Keratinocyte (primary cell): Measurements from ENCODE around the gene NKX2-3. TPM values are rescaled to one million over a fixed set of nuclear protein-coding genes. Genes with fewer than 3 reads are reported as not detected.

Experiments used
- DNase-seq: peaks from one replicate; pipeline ENCODE4 v3.0.0-alpha.2; 2011; ENCODE audit warnings: low read depth, missing footprints, low spot score
- FAIRE-seq: peaks from 2 replicates; lab custom pipeline; 2011; peaks lifted over from hg19 to GRCh38; lab: Jason Lieb, UNC
- H2AFZ ChIP-seq: 2 replicates; pipeline ENCODE4 v1.6.0; 2012; ENCODE audit warnings: low read length, control low read depth, inconsistent platforms; ENCODE audit not compliant: control insufficient read depth
- H3K27ac ChIP-seq: 2 replicates; pipeline ENCODE4 v1.5.1; 2011; ENCODE audit warnings: low read length; ENCODE audit not compliant: control insufficient read depth, insufficient read depth
- H3K27me3 ChIP-seq: 3 replicates; pipeline ENCODE4 v1.6.0; 2011; ENCODE audit warnings: low read length; ENCODE audit not compliant: control insufficient read depth, insufficient read depth; ENCODE audit errors: extremely low read depth
- H3K36me3 ChIP-seq, 2 experiments: 2 replicates in 1 of 2; 3 replicates in 1 of 2; pipeline ENCODE4 v1.5.1; 2011; ENCODE audit warnings: low read length in 2 of 2, mild to moderate bottlenecking in 1 of 2; ENCODE audit not compliant: control insufficient read depth in 2 of 2, insufficient read depth in 2 of 2; ENCODE audit errors: extremely low read depth in 1 of 2
- H3K4me1 ChIP-seq: 3 replicates; pipeline ENCODE4 v1.5.1; 2011; ENCODE audit warnings: low read length; ENCODE audit not compliant: control insufficient read depth, insufficient read depth; ENCODE audit errors: extremely low read depth
- H3K4me2 ChIP-seq: 3 replicates; pipeline ENCODE4 v1.6.0; 2011; ENCODE audit warnings: low read depth, low read length; ENCODE audit not compliant: control insufficient read depth, insufficient read depth; ENCODE audit errors: extremely low read depth
- H3K4me3 ChIP-seq, 3 experiments: fragments of 200-600 bp in 1 of 3; sonication (generic) in 1 of 3; 2 replicates in 2 of 3; 3 replicates in 1 of 3; pipeline ENCODE4 v1.5.1; 2011 to 2016; ENCODE audit warnings: low read length in 3 of 3, mild to moderate bottlenecking in 3 of 3, control low read depth in 2 of 3, inconsistent platforms in 1 of 3, low read depth in 1 of 3, mixed read lengths in 1 of 3, mixed run types in 1 of 3, moderate library complexity in 1 of 3; ENCODE audit not compliant: control insufficient read depth in 2 of 3, insufficient read depth in 2 of 3; ENCODE audit errors: extremely low read depth in 1 of 3
- H3K79me2 ChIP-seq: 2 replicates; pipeline ENCODE4 v1.6.0; 2012; ENCODE audit warnings: low read length; ENCODE audit not compliant: control insufficient read depth, insufficient read depth
- H3K9ac ChIP-seq: 3 replicates; pipeline ENCODE4 v1.6.0; 2011; ENCODE audit warnings: low read length; ENCODE audit not compliant: control insufficient read depth, insufficient read depth; ENCODE audit errors: extremely low read depth
- H3K9me1 ChIP-seq: 3 replicates; pipeline ENCODE4 v1.6.0; 2011; ENCODE audit warnings: low read length; ENCODE audit not compliant: control insufficient read depth, insufficient read depth; ENCODE audit errors: extremely low read depth
- H3K9me3 ChIP-seq: 2 replicates; pipeline ENCODE4 v1.5.1; 2012; ENCODE audit warnings: low read depth, low read length; ENCODE audit not compliant: control insufficient read depth
- H4K20me1 ChIP-seq: 3 replicates; pipeline ENCODE4 v1.6.0; 2011; ENCODE audit warnings: low read length; ENCODE audit not compliant: control insufficient read depth, insufficient read depth; ENCODE audit errors: extremely low read depth
- EZH2 ChIP-seq: IDR thresholded peaks from one replicate; pipeline ENCODE4 v1.6.1; 2012; ENCODE audit warnings: inconsistent platforms, mild to moderate bottlenecking, low read length, moderate library complexity
- dilution Hi-C: fragments of 300-500 bp; cut with MboI; formaldehyde crosslinking; loops from one replicate; pipeline ENCODE4 v1.7.0; 2020; ENCODE audit warnings: low sequenced_read_pairs; ENCODE audit not compliant: extremely low pct_ligation_motif_present
- polyA plus RNA-seq, 5 experiments: library from polyadenylated mRNA; depleted of rRNA in 3 of 5; stranded (reverse) in 3 of 5; stranded (forward) in 1 of 5; unstranded in 1 of 5; fragments of >200 nt; gene quantifications; 1 replicate in 1 of 5; 2 replicates in 3 of 5; 3 replicates in 1 of 5; pipeline versions ENCODE4 v1.2.1 to v1.2.3, GENCODE V29; 2011 to 2012; ENCODE audit warnings: missing spikeins in 2 of 5, low read depth in 1 of 5, low replicate concordance in 1 of 5
- TF ChIP-seq, protein P1 (sequence below), 3 experiments: IDR thresholded peaks in 1 of 3; conservative IDR thresholded peaks in 1 of 3; optimal IDR thresholded peaks in 1 of 3; 2 replicates in 2 of 3; 3 replicates in 1 of 3; pipeline versions ENCODE3 to v1.5.1; 2011; ENCODE audit warnings: low read length in 3 of 3, mild to moderate bottlenecking in 3 of 3, moderate library complexity in 2 of 3, control low read depth in 1 of 3, inconsistent platforms in 1 of 3; ENCODE audit not compliant: insufficient read depth in 2 of 3; ENCODE audit errors: extremely low read depth in 1 of 3

The NKX2-3 gene
- polyA plus RNA-seq, 1 donor (not counting 4 experiments of a cell fraction or from before 2014, with no cell fraction given): not detected

DNA sequence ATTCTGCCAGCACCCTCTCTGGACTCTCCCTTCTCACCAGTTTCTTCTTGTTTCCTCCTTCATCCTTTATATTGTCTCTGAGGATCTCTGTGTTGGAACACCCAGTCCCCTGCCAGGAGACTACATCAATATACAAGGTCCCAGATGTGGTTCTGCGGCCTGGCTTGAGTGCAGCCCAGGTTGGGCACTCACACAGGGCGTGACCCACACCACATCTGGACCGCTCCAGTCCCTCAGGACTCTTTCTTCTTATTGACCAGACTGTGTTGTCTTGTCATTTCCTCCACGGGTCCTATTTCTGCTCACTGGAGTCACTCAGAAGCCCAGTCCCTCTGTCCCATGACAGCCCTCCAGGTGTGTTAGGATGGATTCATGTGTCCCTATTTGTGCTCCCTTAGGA lies 26.0 kb downstream of the NKX2-3 start:
- no peak overlapping the region for H2AFZ ChIP-seq
- no peaks in the 10 kb centered on the region for H3K9me1 ChIP-seq
- dilution Hi-C loops: no loop called here
- peaks cover 15% of the 10 kb centered on the region for H3K27me3 ChIP-seq
- FAIRE-seq (no peak), DNase-seq (no peak)
- no peaks in the 10 kb centered on the region for H3K79me2 ChIP-seq
- no peak overlapping the region for H3K4me3 ChIP-seq
- no peaks in the 10 kb centered on the region for H3K36me3 ChIP-seq
- H3K4me1 ChIP-seq: no peaks in the 10 kb centered on the region
- no peaks in the 10 kb centered on the region for H3K9me3 ChIP-seq
- H3K9ac ChIP-seq: no peak overlapping the region
- no peak overlapping the region for H3K4me2 ChIP-seq
- no peak overlapping the region for H3K27ac ChIP-seq
- TF ChIP-seq, protein P1, sequence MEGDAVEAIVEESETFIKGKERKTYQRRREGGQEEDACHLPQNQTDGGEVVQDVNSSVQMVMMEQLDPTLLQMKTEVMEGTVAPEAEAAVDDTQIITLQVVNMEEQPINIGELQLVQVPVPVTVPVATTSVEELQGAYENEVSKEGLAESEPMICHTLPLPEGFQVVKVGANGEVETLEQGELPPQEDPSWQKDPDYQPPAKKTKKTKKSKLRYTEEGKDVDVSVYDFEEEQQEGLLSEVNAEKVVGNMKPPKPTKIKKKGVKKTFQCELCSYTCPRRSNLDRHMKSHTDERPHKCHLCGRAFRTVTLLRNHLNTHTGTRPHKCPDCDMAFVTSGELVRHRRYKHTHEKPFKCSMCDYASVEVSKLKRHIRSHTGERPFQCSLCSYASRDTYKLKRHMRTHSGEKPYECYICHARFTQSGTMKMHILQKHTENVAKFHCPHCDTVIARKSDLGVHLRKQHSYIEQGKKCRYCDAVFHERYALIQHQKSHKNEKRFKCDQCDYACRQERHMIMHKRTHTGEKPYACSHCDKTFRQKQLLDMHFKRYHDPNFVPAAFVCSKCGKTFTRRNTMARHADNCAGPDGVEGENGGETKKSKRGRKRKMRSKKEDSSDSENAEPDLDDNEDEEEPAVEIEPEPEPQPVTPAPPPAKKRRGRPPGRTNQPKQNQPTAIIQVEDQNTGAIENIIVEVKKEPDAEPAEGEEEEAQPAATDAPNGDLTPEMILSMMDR (optimal IDR thresholded peaks at IDR 0.05 in 1 of 3, IDR thresholded peaks at IDR 0.05 in 1 of 3, conservative IDR thresholded peaks at IDR 0.05 in 1 of 3; ENCODE audit: extremely low read depth in 1 of 3, insufficient read depth in 2 of 3, low read length in 3 of 3): no peak
- TF ChIP-seq EZH2: no peak
- H4K20me1 ChIP-seq: no peaks in the 10 kb centered on the region

DNA sequence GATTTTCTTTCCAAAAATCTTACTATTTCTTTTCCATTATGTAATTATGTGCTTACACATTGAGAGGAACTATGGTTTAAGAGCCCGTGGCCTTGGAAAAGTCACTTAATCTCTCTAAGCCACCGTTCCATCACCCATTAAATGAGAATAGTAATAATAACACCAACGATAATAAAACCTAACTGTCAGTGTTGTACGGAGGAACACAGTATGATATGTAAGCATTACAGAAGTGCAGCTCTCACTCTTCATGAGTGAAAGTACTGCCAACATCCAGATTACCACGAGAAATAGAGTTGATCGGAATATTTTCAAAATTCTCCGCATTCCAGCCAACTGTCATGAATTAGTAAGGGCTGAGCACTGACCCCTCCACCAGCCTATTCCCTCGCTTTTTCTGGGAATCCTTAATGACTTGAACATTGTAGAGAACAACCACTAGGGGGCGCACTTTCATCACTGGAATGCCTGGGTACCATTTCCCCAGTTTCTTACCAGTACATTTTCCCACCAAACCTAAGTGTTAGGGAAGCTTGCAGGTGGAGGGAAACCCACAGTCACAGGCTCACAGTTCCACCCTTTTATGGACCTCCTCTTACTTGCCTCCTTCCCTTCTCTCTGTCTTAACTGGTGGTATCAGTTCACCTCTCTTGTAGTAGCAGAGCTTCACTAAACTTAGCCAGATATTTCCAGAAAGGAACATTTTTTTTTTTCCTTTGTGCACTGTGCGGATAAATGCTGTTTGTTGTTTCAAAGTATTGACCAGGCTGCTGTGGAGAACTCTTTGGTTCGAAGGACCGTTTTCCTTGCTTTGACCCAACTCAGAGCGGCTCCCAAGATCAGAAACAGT lies 27.8 kb downstream of the NKX2-3 start:
- no peak overlapping the region for H3K4me2 ChIP-seq
- no peaks in the 10 kb centered on the region for H3K9me3 ChIP-seq
- no peaks in the 10 kb centered on the region for H3K4me1 ChIP-seq
- H3K9ac ChIP-seq: no peak overlapping the region
- DNase-seq: no peak
- H3K36me3 ChIP-seq: no peaks in the 10 kb centered on the region
- H3K27ac ChIP-seq: no peak overlapping the region
- no peaks in the 10 kb centered on the region for H3K9me1 ChIP-seq
- TF ChIP-seq, protein P1 (optimal IDR thresholded peaks at IDR 0.05 in 1 of 3, IDR thresholded peaks at IDR 0.05 in 1 of 3, conservative IDR thresholded peaks at IDR 0.05 in 1 of 3; ENCODE audit: extremely low read depth in 1 of 3, insufficient read depth in 2 of 3, low read length in 3 of 3): peak; percentile 68 to 74 (median 69)
- TF ChIP-seq EZH2: no peak
- no peaks in the 10 kb centered on the region for H3K27me3 ChIP-seq
- H3K4me3 ChIP-seq: no peak overlapping the region
- no peaks in the 10 kb centered on the region for H3K79me2 ChIP-seq
- no peaks in the 10 kb centered on the region for H4K20me1 ChIP-seq
- peak; percentile 89 for FAIRE-seq
- no peak overlapping the region for H2AFZ ChIP-seq
- dilution Hi-C loops: no loop called here
